ENCODE measurements around the gene DPYSL3. TPM values are rescaled to one million over a fixed set of nuclear protein-coding genes. Genes with fewer than 3 reads are reported as not detected.

Gene DPYSL3
- total and polyA plus RNA-seq, 2 donors (not counting 3 experiments of a cell fraction or from before 2014, with no cell fraction given): 80.3 to 146 TPM

GRCh38 chr5:147375151-147375550 is 134.7 kb downstream of the DPYSL3 start:
- dilution Hi-C loops (cut with MboI; ENCODE audit: extremely low pct_ligation_motif_present, low sequenced_read_pairs): no loop called here

GRCh38 chr5:147373328-147373727 is 136.5 kb downstream of the DPYSL3 start:
- dilution Hi-C loops (cut with MboI; ENCODE audit: extremely low pct_ligation_motif_present, low sequenced_read_pairs) (no loop called here), intact Hi-C loops (cut with micrococcal nuclease) (no loop called here)
- POLR2A ChIA-PET: no interaction called here
- no peaks in the 10 kb centered on the region for H3K9me3 ChIP-seq (replicated peaks; ENCODE audit: control insufficient read depth, insufficient read depth, low read length)
- FAIRE-seq: no peak
- H4K20me1 ChIP-seq (replicated peaks; ENCODE audit: control insufficient read depth, extremely low read depth, insufficient read depth, low read length): no peaks in the 10 kb centered on the region
- no peaks in the 10 kb centered on the region for H3K9me1 ChIP-seq (replicated peaks; ENCODE audit: control insufficient read depth, extremely low read depth, insufficient read depth, low read length)
- no peak for TF ChIP-seq GATA2 (IDR thresholded peaks at IDR 0.05; ENCODE audit: insufficient read depth, insufficient read length, low read depth, low read length)
- TF ChIP-seq, protein P1, sequence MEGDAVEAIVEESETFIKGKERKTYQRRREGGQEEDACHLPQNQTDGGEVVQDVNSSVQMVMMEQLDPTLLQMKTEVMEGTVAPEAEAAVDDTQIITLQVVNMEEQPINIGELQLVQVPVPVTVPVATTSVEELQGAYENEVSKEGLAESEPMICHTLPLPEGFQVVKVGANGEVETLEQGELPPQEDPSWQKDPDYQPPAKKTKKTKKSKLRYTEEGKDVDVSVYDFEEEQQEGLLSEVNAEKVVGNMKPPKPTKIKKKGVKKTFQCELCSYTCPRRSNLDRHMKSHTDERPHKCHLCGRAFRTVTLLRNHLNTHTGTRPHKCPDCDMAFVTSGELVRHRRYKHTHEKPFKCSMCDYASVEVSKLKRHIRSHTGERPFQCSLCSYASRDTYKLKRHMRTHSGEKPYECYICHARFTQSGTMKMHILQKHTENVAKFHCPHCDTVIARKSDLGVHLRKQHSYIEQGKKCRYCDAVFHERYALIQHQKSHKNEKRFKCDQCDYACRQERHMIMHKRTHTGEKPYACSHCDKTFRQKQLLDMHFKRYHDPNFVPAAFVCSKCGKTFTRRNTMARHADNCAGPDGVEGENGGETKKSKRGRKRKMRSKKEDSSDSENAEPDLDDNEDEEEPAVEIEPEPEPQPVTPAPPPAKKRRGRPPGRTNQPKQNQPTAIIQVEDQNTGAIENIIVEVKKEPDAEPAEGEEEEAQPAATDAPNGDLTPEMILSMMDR (IDR thresholded peaks at IDR 0.05; ENCODE audit: extremely low read depth in 1 of 2, insufficient read depth in 1 of 2, low read depth in 1 of 2, low read length in 2 of 2): no peak
- no peak for TF ChIP-seq POLR2AphosphoS5 (IDR thresholded peaks at IDR 0.05; ENCODE audit: insufficient read depth, low read depth, low read length)
- no peak for TF ChIP-seq FOS (IDR thresholded peaks at IDR 0.05; ENCODE audit: borderline replicate concordance, insufficient read depth, low read length)
- TF ChIP-seq MAX (IDR thresholded peaks at IDR 0.05; ENCODE audit: insufficient read depth, insufficient read length): no peak
- no peak for TF ChIP-seq JUN (IDR thresholded peaks at IDR 0.05; ENCODE audit: borderline replicate concordance, insufficient read depth, insufficient read length, low read depth)
- no peak for TF ChIP-seq EZH2 (IDR thresholded peaks at IDR 0.05; ENCODE audit: borderline replicate concordance, low read depth, low read length, severe bottlenecking)
- TF ChIP-seq MYC (IDR thresholded peaks at IDR 0.05; ENCODE audit: low read depth, low read length): no peak
- TF ChIP-seq POLR2A (IDR thresholded peaks at IDR 0.05; ENCODE audit: low read depth, low read length): no peak
- H3K79me2 ChIP-seq (ENCODE audit: control insufficient read depth, insufficient read depth, low read length): no peaks in the 10 kb centered on the region
- no peaks in the 10 kb centered on the region for H3K36me3 ChIP-seq (ENCODE audit: control insufficient read depth in 2 of 2, extremely low read depth in 1 of 2, insufficient read depth in 2 of 2, low read length in 2 of 2)
- H3K4me1 ChIP-seq (ENCODE audit: control insufficient read depth, extremely low read depth, insufficient read depth, low read length): peaks cover 8% of the 10 kb centered on the region
- H3K27me3 ChIP-seq (ENCODE audit: control insufficient read depth in 2 of 2, insufficient read depth in 2 of 2, low read length in 2 of 2): peaks cover 3 to 4% of the 10 kb centered on the region in 2 experiments
- BruUV-seq (replicated peaks): no TSS peak
- CTCF ChIA-PET: interaction anchor here (1.0 to 8.8 kb wide), 5 partner anchors 18 to 205 kb away, joined by 3 to 144 read pairs (median 6); no protein-coding TSS in a partner anchor
- no peak overlapping the region for H3K4me3 ChIP-seq (replicated peaks in 1 of 3; ENCODE audit: insufficient read depth in 1 of 3, low read depth in 1 of 3, low read length in 3 of 3)
- H3K27ac ChIP-seq (ENCODE audit: insufficient read depth, low read depth, low read length): no peak overlapping the region
- no peak overlapping the region for H3K9ac ChIP-seq (replicated peaks; ENCODE audit: extremely low read depth, insufficient read depth, low read length)
- no peak for DNase-seq (ENCODE audit: low read depth, low spot score)
- H2AFZ ChIP-seq (ENCODE audit: low read depth, low read length): no peak overlapping the region
- no peak overlapping the region for H3K4me2 ChIP-seq (ENCODE audit: insufficient read depth, low read length)

More at GRCh38 chr5:147375151-147375550, 134.7 kb downstream of the DPYSL3 start:
- no peaks in the 10 kb centered on the region for H3K9me1 ChIP-seq (replicated peaks; ENCODE audit: control insufficient read depth, extremely low read depth, insufficient read depth, low read length)
- no peak overlapping the region for H3K9ac ChIP-seq (replicated peaks; ENCODE audit: extremely low read depth, insufficient read depth, low read length)
- intact Hi-C loops (cut with micrococcal nuclease): no loop called here
- CTCF ChIA-PET: interaction anchor here (1.2 to 1.4 kb wide), 2 partner anchors 22 to 203 kb away, joined by 3 to 6 read pairs; no protein-coding TSS in a partner anchor
- H3K27ac ChIP-seq (ENCODE audit: insufficient read depth, low read depth, low read length): no peak overlapping the region
- H3K4me3 ChIP-seq (replicated peaks in 1 of 3; ENCODE audit: insufficient read depth in 1 of 3, low read depth in 1 of 3, low read length in 3 of 3): no peak overlapping the region
- no peak for DNase-seq (ENCODE audit: low read depth, low spot score)
- FAIRE-seq: no peak
- BruUV-seq (replicated peaks): no TSS peak
- H3K79me2 ChIP-seq (ENCODE audit: control insufficient read depth, insufficient read depth, low read length): no peaks in the 10 kb centered on the region
- no peak for TF ChIP-seq GATA2 (IDR thresholded peaks at IDR 0.05; ENCODE audit: insufficient read depth, insufficient read length, low read depth, low read length)
- no peak overlapping the region for H2AFZ ChIP-seq (ENCODE audit: low read depth, low read length)
- H4K20me1 ChIP-seq (replicated peaks; ENCODE audit: control insufficient read depth, extremely low read depth, insufficient read depth, low read length): no peaks in the 10 kb centered on the region
- H3K4me1 ChIP-seq (ENCODE audit: control insufficient read depth, extremely low read depth, insufficient read depth, low read length): peaks cover 6% of the 10 kb centered on the region
- H3K9me3 ChIP-seq (replicated peaks; ENCODE audit: control insufficient read depth, insufficient read depth, low read length): no peaks in the 10 kb centered on the region
- no peak overlapping the region for H3K4me2 ChIP-seq (ENCODE audit: insufficient read depth, low read length)
- H3K36me3 ChIP-seq (ENCODE audit: control insufficient read depth in 2 of 2, extremely low read depth in 1 of 2, insufficient read depth in 2 of 2, low read length in 2 of 2): no peaks in the 10 kb centered on the region
- POLR2A ChIA-PET: no interaction called here
- H3K27me3 ChIP-seq (ENCODE audit: control insufficient read depth in 2 of 2, insufficient read depth in 2 of 2, low read length in 2 of 2): peaks cover 3 to 4% of the 10 kb centered on the region in 2 experiments
